H9 (cell line): ENCODE results near the gene SSNA1. TPM values are rescaled to one million over a fixed set of nuclear protein-coding genes. Genes with fewer than 3 reads are reported as not detected.
A peak's percentile ranks its signal among the peaks of the same experiment; 100 is the strongest.

Source experiments
- DNase-seq: peaks from one replicate; pipeline ENCODE4 v3.0.0-alpha.2; 2017
- H2AFZ ChIP-seq: one replicate; pipeline ENCODE4 v1.6.1; 2013; ENCODE audit warnings: mild to moderate bottlenecking, low read length, control low read depth, moderate library complexity
- H2AK5ac ChIP-seq: 2 replicates; pipeline ENCODE4 v1.6.1; 2013; ENCODE audit warnings: low read length, control low read depth, mixed read lengths; ENCODE audit not compliant: insufficient read length
- H2BK120ac ChIP-seq: one replicate; pipeline ENCODE4 v1.6.1; 2013; ENCODE audit warnings: low read depth, mild to moderate bottlenecking, low read length, control low read depth, inconsistent platforms; ENCODE audit not compliant: poor library complexity, severe bottlenecking
- H2BK12ac ChIP-seq: 2 replicates; pipeline ENCODE4 v1.6.1; 2013; ENCODE audit warnings: low read length, control low read depth, mixed read lengths, low read depth; ENCODE audit not compliant: insufficient read length
- H2BK15ac ChIP-seq: 2 replicates; pipeline ENCODE4 v1.6.1; 2013; ENCODE audit warnings: low read depth, low read length, control low read depth
- H2BK20ac ChIP-seq: one replicate; pipeline ENCODE4 v1.6.1; 2013; ENCODE audit warnings: low read depth, mild to moderate bottlenecking, low read length, control low read depth, inconsistent platforms; ENCODE audit not compliant: poor library complexity, severe bottlenecking
- H2BK5ac ChIP-seq: 2 replicates; pipeline ENCODE4 v1.6.1; 2013; ENCODE audit warnings: low read length, control low read depth, mixed read lengths; ENCODE audit not compliant: insufficient read length
- H3K14ac ChIP-seq: 2 replicates; pipeline ENCODE4 v1.6.1; 2013; ENCODE audit warnings: low read length, control low read depth; ENCODE audit not compliant: insufficient read depth
- H3K18ac ChIP-seq: 2 replicates; pipeline ENCODE4 v1.6.1; 2013; ENCODE audit warnings: low read depth, mild to moderate bottlenecking, mixed read lengths, low read length, control low read depth; ENCODE audit not compliant: insufficient read length
- H3K23ac ChIP-seq: 2 replicates; pipeline ENCODE4 v1.6.1; 2013; ENCODE audit warnings: low read length, control low read depth, mixed read lengths, low read depth; ENCODE audit not compliant: insufficient read length
- H3K23me2 ChIP-seq: 2 replicates; pipeline ENCODE4 v1.6.1; 2013; ENCODE audit warnings: low read depth, mild to moderate bottlenecking, mixed read lengths, low read length, control low read depth; ENCODE audit not compliant: insufficient read length, poor library complexity, severe bottlenecking
- H3K27ac ChIP-seq: 2 replicates; pipeline ENCODE4 v1.5.1; 2013; ENCODE audit warnings: low read length, control low read depth, mixed read lengths, low read depth; ENCODE audit not compliant: insufficient read length
- H3K27me3 ChIP-seq: 2 replicates; pipeline ENCODE4 v1.6.1; 2013; ENCODE audit warnings: low read length, control low read depth, inconsistent platforms; ENCODE audit not compliant: insufficient read depth
- H3K4ac ChIP-seq: 2 replicates; pipeline ENCODE4 v1.6.1; 2013; ENCODE audit warnings: low read depth, mild to moderate bottlenecking, control low read depth, inconsistent platforms, low read length, moderate library complexity
- H3K4me1 ChIP-seq: 2 replicates; pipeline ENCODE4 v1.6.1; 2013; ENCODE audit warnings: low read length, control low read depth, inconsistent platforms; ENCODE audit not compliant: insufficient read depth
- H3K4me2 ChIP-seq: 2 replicates; pipeline ENCODE4 v1.6.1; 2013; ENCODE audit warnings: low read length, control low read depth, mixed read lengths; ENCODE audit not compliant: insufficient read length, insufficient read depth
- H3K56ac ChIP-seq: 2 replicates; pipeline ENCODE4 v1.6.1; 2013; ENCODE audit warnings: low read depth, mild to moderate bottlenecking, mixed read lengths, low read length, control low read depth; ENCODE audit not compliant: insufficient read length
- H3K79me1 ChIP-seq: 2 replicates; pipeline ENCODE4 v1.6.1; 2013; ENCODE audit warnings: low read depth, mild to moderate bottlenecking, moderate library complexity, low read length, control low read depth, inconsistent platforms; ENCODE audit not compliant: insufficient read depth, poor library complexity, severe bottlenecking
- H3K79me2 ChIP-seq: 2 replicates; pipeline ENCODE4 v1.6.1; 2013; ENCODE audit warnings: low read length, control low read depth, inconsistent platforms; ENCODE audit not compliant: insufficient read depth
- H3K9ac ChIP-seq: 2 replicates; pipeline ENCODE4 v1.6.1; 2013; ENCODE audit warnings: low read length, control low read depth, mixed read lengths; ENCODE audit not compliant: insufficient read length; ENCODE audit errors: extremely low read depth
- H3K9me3 ChIP-seq: one replicate; pipeline ENCODE4 v1.6.1; 2013; ENCODE audit warnings: low read depth, low read length, inconsistent platforms; ENCODE audit not compliant: control insufficient read depth
- H3T11ph ChIP-seq: one replicate; pipeline ENCODE4 v1.6.1; 2013; ENCODE audit warnings: mild to moderate bottlenecking, low read length, control low read depth, inconsistent platforms
- H4K20me1 ChIP-seq: one replicate; pipeline ENCODE4 v1.6.1; 2013; ENCODE audit not compliant: control insufficient read depth, insufficient read length, insufficient read depth
- H4K5ac ChIP-seq: 2 replicates; pipeline ENCODE4 v1.6.1; 2013; ENCODE audit warnings: low read depth, mild to moderate bottlenecking, mixed read lengths, low read length, control low read depth; ENCODE audit not compliant: insufficient read length
- H4K8ac ChIP-seq: replicated peaks from 2 replicates; pipeline ENCODE4 v1.6.1; 2013; ENCODE audit warnings: low read length, control low read depth, mixed read lengths, low read depth; ENCODE audit not compliant: insufficient read length
- H4K91ac ChIP-seq: 2 replicates; pipeline ENCODE4 v1.6.1; 2013; ENCODE audit warnings: low read depth, mild to moderate bottlenecking, moderate library complexity, mixed read lengths, low read length, control low read depth; ENCODE audit not compliant: insufficient read length
- H3K27ac Mint-ChIP-seq, 3 experiments: 2 replicates in 2 of 3; 3 replicates in 1 of 3; pipeline ENCODE4 v1.8.0; 2020 to 2021; ENCODE audit warnings: mixed read lengths in 3 of 3, mild to moderate bottlenecking in 1 of 3, moderate library complexity in 1 of 3
- H3K27me3 Mint-ChIP-seq: 2 replicates; pipeline ENCODE4 v1.8.0; 2021; ENCODE audit warnings: low read depth, mild to moderate bottlenecking, moderate library complexity, mixed read lengths
- H3K36me3 Mint-ChIP-seq, 3 experiments: 2 replicates in 2 of 3; 3 replicates in 1 of 3; pipeline ENCODE4 v1.8.0; 2020 to 2021; ENCODE audit warnings: low read depth in 3 of 3, mixed read lengths in 3 of 3; ENCODE audit not compliant: insufficient read depth in 1 of 3
- H3K4me1 Mint-ChIP-seq, 2 experiments: 2 replicates each; pipeline ENCODE4 v1.8.0; 2020; ENCODE audit warnings: mixed read lengths in 2 of 2
- H3K4me3 Mint-ChIP-seq, 2 experiments: 2 replicates in 1 of 2; 3 replicates in 1 of 2; pipeline ENCODE4 v1.8.0; 2020 to 2021; ENCODE audit warnings: mild to moderate bottlenecking in 2 of 2, mixed read lengths in 2 of 2, moderate library complexity in 1 of 2
- H3K9me3 Mint-ChIP-seq, 2 experiments: 2 replicates in 1 of 2; 3 replicates in 1 of 2; pipeline ENCODE4 v1.8.0; 2020; ENCODE audit warnings: mild to moderate bottlenecking in 2 of 2, mixed read lengths in 2 of 2, moderate library complexity in 1 of 2
- CTCF ChIP-seq: fragments of 200-600 bp; sonication (generic); conservative IDR thresholded peaks from 3 replicates; pipeline ENCODE4 v1.8.0; 2021; ENCODE audit warnings: antibody characterized with exemption, mild to moderate bottlenecking
- WGBS: extraction: QIAGEN DNeasy Blood & Tissue Kit; methylation state at CpG from one replicate; pipeline ENCODE4 v1.1.7; 2013; ENCODE audit warnings: missing lambda C conversion rate, low lambda C conversion rate, mixed read lengths; ENCODE audit not compliant: insufficient read length; ENCODE audit errors: extremely low coverage; 5-methylcytosine and 5-hydroxymethylcytosine counted together
- total RNA-seq: library from RNA; stranded (reverse); gene quantifications from 2 replicates; pipeline ENCODE4 v1.2.1, GENCODE V29; 2021

Gene SSNA1
- total RNA-seq, 1 experiment from 2014 or later = 69.2 TPM

GRCh38 chr9:137176302-137177182 is 11.9 kb upstream of the SSNA1 start:
- Histone ChIP-seq H3T11ph (no peak overlapping the region), H2AFZ (no peak overlapping the region), H2BK20ac (no peak overlapping the region), H2BK120ac (no peak overlapping the region), H3K56ac (no peak overlapping the region), H3K9me3 (no peaks in the 10 kb centered on the region), H3K23ac (no peak overlapping the region), H2AK5ac (no peak overlapping the region), H4K8ac (no peak overlapping the region), H3K4ac (no peak overlapping the region), H3K79me2 (no peaks in the 10 kb centered on the region), H3K4me2 (no peak overlapping the region), H3K27ac (no peak overlapping the region), H4K20me1 (no peaks in the 10 kb centered on the region), H3K18ac (no peak overlapping the region), H2BK5ac (no peak overlapping the region), H2BK15ac (no peak overlapping the region), H4K5ac (no peak overlapping the region), H2BK12ac (no peak overlapping the region), H3K4me1 (no peaks in the 10 kb centered on the region), H3K79me1 (no peaks in the 10 kb centered on the region), H3K14ac (no peak overlapping the region), H3K9ac (no peak overlapping the region), H3K23me2 (no peaks in the 10 kb centered on the region), H4K91ac (no peak overlapping the region), H3K27me3 (no peaks in the 10 kb centered on the region; the same call in 1 of the 2 replicates)
- H3K36me3 Mint-ChIP-seq = peaks cover 2 to 14% (median 6%) of the 10 kb centered on the region in 3 experiments; a peak in 5 of 7 replicates
- H3K9me3 Mint-ChIP-seq = no peaks in the 10 kb centered on the region
- DNase-seq = peak; percentile 71
- TF ChIP-seq CTCF = peak; percentile 69
- H3K4me3 Mint-ChIP-seq = peak overlapping the region in 1 of 2 experiments; percentile 9; a peak in 2 of 5 replicates
- peaks cover 43% of the 10 kb centered on the region for H3K27me3 Mint-ChIP-seq
- WGBS = no CpG with 5 or more reads among the region's 17 CpGs
- no peak overlapping the region; a peak in 1 of 7 replicates for H3K27ac Mint-ChIP-seq
- H3K4me1 Mint-ChIP-seq = peaks cover 0 to 7% of the 10 kb centered on the region in 2 experiments; a peak in 3 of 4 replicates
